K562 (cell line): Measurements from ENCODE around the gene ITPK1. TPM values are rescaled to one million over a fixed set of nuclear protein-coding genes. Genes with fewer than 3 reads are reported as not detected.

Source experiments
- ATAC-seq: fragments of 200-7000 bp; cut with Tn5 transposase; 3 replicates; pipeline ENCODE4 v1.9.1; 2020; ENCODE audit warnings: moderate library complexity
- BruUV-seq: library from RNA; stranded (reverse); fragments of 400-500 nt; replicated peaks from 2 replicates; lab custom pipeline; 2021; lab: Mats Ljungman, UMichigan
- CTCF ChIA-PET: fragments of 300-600 bp; formaldehyde crosslinking; extraction: SDS; loops from one replicate; lab custom pipeline; 2021; ENCODE audit warnings: low intra/inter-chr PET ratio; lab: Yijun Ruan, JAX
- POLR2A ChIA-PET: fragments of 300-600, 350-650 bp; sonication (Branson Sonifier 250); formaldehyde crosslinking; extraction: SDS; loops from one replicate; lab custom pipeline; 2021; ENCODE audit warnings: antibody characterized with exemption, inconsistent platforms; lab: Yijun Ruan, JAX
- DNase-seq, 4 experiments: peaks; one replicate each; pipeline versions ENCODE4 v3.0.0 to v3.0.0-alpha.2; 2011 to 2018; ENCODE audit warnings: low spot score in 3 of 4, mixed read lengths in 3 of 4; ENCODE audit errors: extremely low read depth in 1 of 4
- FAIRE-seq: peaks from 2 replicates; lab custom pipeline; 2011; peaks lifted over from hg19 to GRCh38; lab: Jason Lieb, UNC
- H2AFZ ChIP-seq: 2 replicates; pipeline ENCODE4 v1.6.0; 2011; ENCODE audit warnings: low read depth, low read length, control low read depth, inconsistent platforms
- H3K27ac ChIP-seq: fragments of 200-600 bp; 3 replicates; pipeline ENCODE4 v1.8.0; 2011; ENCODE audit warnings: low read depth, mild to moderate bottlenecking, control low read depth, inconsistent platforms, low read length, moderate library complexity, mixed read lengths; ENCODE audit errors: extremely low read depth
- H3K27me3 ChIP-seq, 2 experiments: fragments of 300-600 bp in 1 of 2; 2 replicates in 1 of 2; 3 replicates in 1 of 2; pipeline versions ENCODE4 v1.6.0 to v1.8.0; 2011; ENCODE audit warnings: inconsistent platforms in 2 of 2, low read length in 2 of 2, mild to moderate bottlenecking in 1 of 2, mixed read lengths in 1 of 2, moderate library complexity in 1 of 2; ENCODE audit not compliant: control insufficient read depth in 2 of 2, insufficient read depth in 2 of 2
- H3K36me3 ChIP-seq: fragments of 300-600 bp; 3 replicates; pipeline ENCODE4 v1.8.0; 2011; ENCODE audit warnings: mild to moderate bottlenecking, low read length, inconsistent platforms; ENCODE audit not compliant: control insufficient read depth, insufficient read depth
- H3K4me1 ChIP-seq, 2 experiments: fragments of 200-600 bp in 1 of 2; replicated peaks in 1 of 2; 2 replicates in 1 of 2; 3 replicates in 1 of 2; pipeline versions ENCODE4 v1.5.1 to v1.8.0; 2011; ENCODE audit warnings: inconsistent platforms in 2 of 2, low read length in 2 of 2, mild to moderate bottlenecking in 1 of 2, mixed read lengths in 1 of 2, moderate library complexity in 1 of 2; ENCODE audit not compliant: control insufficient read depth in 2 of 2, insufficient read depth in 2 of 2
- H3K4me2 ChIP-seq: 2 replicates; pipeline ENCODE4 v1.6.1; 2011; ENCODE audit warnings: low read length, control low read depth, inconsistent platforms, mixed read lengths; ENCODE audit not compliant: insufficient read depth
- H3K4me3 ChIP-seq: fragments of 200-600 bp; sonication (generic), shearing (Covaris generic); 2 replicates; pipeline ENCODE4 v1.5.1; 2016; ENCODE audit warnings: control low read depth, inconsistent platforms
- H3K79me2 ChIP-seq: fragments of 200-600 bp; 3 replicates; pipeline ENCODE4 v1.8.0; 2011; ENCODE audit warnings: low read length, inconsistent platforms; ENCODE audit not compliant: control insufficient read depth, insufficient read depth
- H3K9ac ChIP-seq, 2 experiments: 2 replicates each; pipeline versions ENCODE4 v1.6.0 to v1.6.1; 2011; ENCODE audit warnings: low read depth in 2 of 2, low read length in 2 of 2, control low read depth in 1 of 2, inconsistent platforms in 1 of 2, mild to moderate bottlenecking in 1 of 2, mixed read lengths in 1 of 2; ENCODE audit not compliant: insufficient read depth in 1 of 2
- H3K9me1 ChIP-seq: one replicate; pipeline ENCODE4 v1.6.0; 2011; ENCODE audit warnings: inconsistent platforms, mild to moderate bottlenecking, low read length, moderate library complexity; ENCODE audit not compliant: control insufficient read depth, insufficient read depth
- H3K9me3 ChIP-seq: replicated peaks from 2 replicates; pipeline ENCODE4 v1.5.1; 2011; ENCODE audit warnings: low read depth, low read length, inconsistent platforms; ENCODE audit not compliant: control insufficient read depth, insufficient read depth
- H4K20me1 ChIP-seq: replicated peaks from 2 replicates; pipeline ENCODE4 v1.6.1; 2011; ENCODE audit warnings: low read length, inconsistent platforms, mixed read lengths; ENCODE audit not compliant: control insufficient read depth, insufficient read depth
- BHLHE40 ChIP-seq: IDR thresholded peaks from 2 replicates; pipeline ENCODE4 v1.6.1; 2011; ENCODE audit warnings: low read length, improper control_type of control experiment
- CBX8 ChIP-seq: fragments of 200-600 bp; sonication (generic); IDR thresholded peaks from 2 replicates; pipeline ENCODE4 v1.6.1; 2012; ENCODE audit warnings: borderline replicate concordance, mixed run types, low read depth, mild to moderate bottlenecking, moderate library complexity, mixed read lengths, low read length, control low read depth, inconsistent platforms; ENCODE audit not compliant: poor library complexity, severe bottlenecking; ENCODE audit errors: extremely low read depth
- MEF2A ChIP-seq: IDR thresholded peaks from 2 replicates; pipeline ENCODE4 v1.6.1; 2011; ENCODE audit warnings: low read depth, mild to moderate bottlenecking, low read length, moderate library complexity; ENCODE audit not compliant: control insufficient read depth
- NR1H2 ChIP-seq: sonication (generic); formaldehyde crosslinking; IDR thresholded peaks from 2 replicates; pipeline ENCODE4 v1.4.0; 2020; ENCODE audit warnings: mild to moderate bottlenecking, missing genetic modification reagents
- PHF20 ChIP-seq: fragments of 450-650 bp; IDR thresholded peaks from 2 replicates; pipeline ENCODE4 v1.6.1; 2018; ENCODE audit not compliant: partially characterized antibody
- SMARCB1 ChIP-seq: IDR thresholded peaks from 2 replicates; pipeline ENCODE4 v1.6.1; 2011; ENCODE audit warnings: improper control_type of control experiment, low read depth; ENCODE audit not compliant: insufficient read length
- SNRNP70 ChIP-seq: fragments of 200-400 bp; formaldehyde crosslinking; optimal IDR thresholded peaks from 2 replicates; pipeline ENCODE3; 2017; ENCODE audit warnings: low read depth, low read length
- SP1 ChIP-seq: sonication (generic); formaldehyde crosslinking; IDR thresholded peaks from 2 replicates; pipeline ENCODE4 v1.8.1; 2022; ENCODE audit warnings: mild to moderate bottlenecking, missing genetic modification reagents
- TCF15 ChIP-seq: fragments of 250-450 bp; sonication (Bioruptor Pico); IDR thresholded peaks from 2 replicates; pipeline ENCODE4 v1.8.0; 2022; ENCODE audit warnings: moderate library complexity, mild to moderate bottlenecking, inconsistent platforms
- THRAP3 ChIP-seq: fragments of 450-650 bp; IDR thresholded peaks from 2 replicates; pipeline ENCODE4 v1.6.1; 2016; ENCODE audit warnings: mild to moderate bottlenecking, inconsistent platforms, borderline replicate concordance
- ZKSCAN8 ChIP-seq: fragments of 200-800 bp; sonication (Bioruptor generic); IDR thresholded peaks from 2 replicates; pipeline ENCODE4 v1.6.1; 2016; ENCODE audit warnings: missing genetic modification characterization, missing compliant biosample characterization
- ZNF280B ChIP-seq: fragments of 250-450 bp; sonication (Bioruptor Pico); IDR thresholded peaks from 2 replicates; pipeline ENCODE4 v1.5.1; 2021; ENCODE audit warnings: mild to moderate bottlenecking
- WGBS: fragments of 100-300 bp; shearing (Covaris generic); methylation state at CpG from one replicate; pipeline ENCODE4 v1.1.6; 2016; ENCODE audit warnings: low coverage, mixed read lengths; ENCODE audit not compliant: insufficient coverage; ENCODE audit errors: missing lambda C conversion rate; 5-methylcytosine and 5-hydroxymethylcytosine counted together
- in situ Hi-C: fragments of 300-500 bp; cut with MboI; formaldehyde crosslinking; loops from 4 replicates; pipeline ENCODE4 v1.15.0; 2018; ENCODE audit warnings: inconsistent platforms, mixed read lengths
- intact Hi-C: fragments of 100-400 bp; cut with micrococcal nuclease; formaldehyde crosslinking; loops from 2 replicates; pipeline ENCODE4 v1.14.2; 2022
- polyA plus RNA-seq, 8 experiments: library from polyadenylated mRNA; depleted of rRNA in 4 of 8; stranded (reverse) in 5 of 8; unstranded in 3 of 8; fragments of >200 nt; fragmentation: Nextera tagmentation in 2 of 8; fragmentation: Illumina TruSeq in 1 of 8; extraction: Ambion mirVana in 2 of 8; extraction: Trizol in 1 of 8; gene quantifications; 2 replicates each; pipeline versions ENCODE4 v1.2.1 to v1.2.3, GENCODE V29; 2011 to 2014; ENCODE audit warnings: inconsistent platforms in 1 of 8, missing spikeins in 1 of 8
- total RNA-seq, 7 experiments: library from RNA; depleted of rRNA in 6 of 7; stranded (reverse); fragments of >200 nt in 6 of 7; fragmentation: Illumina TruSeq in 2 of 7; extraction: Trizol in 2 of 7; gene quantifications; 2 replicates each; pipeline versions ENCODE4 v1.2.1 to v1.2.3, GENCODE V29; 2011 to 2021; ENCODE audit warnings: low replicate concordance in 1 of 7

The ITPK1 gene
- total and polyA plus RNA-seq, 9 of the 15 experiments (the other 6 are each of a cell fraction or from before 2014, with no cell fraction given), result 1.2 to 39.2 (median 23.0) TPM

GRCh38 chr14:93061380-93062012 is 54.2 kb downstream of the ITPK1 start:
- no peak overlapping the region for H2AFZ ChIP-seq
- no TSS peak for BruUV-seq
- H3K36me3 ChIP-seq, result no peaks in the 10 kb centered on the region
- no peak overlapping the region; the same call in 1 of the 2 replicates for H3K4me2 ChIP-seq
- no peak for TF ChIP-seq TCF15 (CRISPR knock-in tag)
- TF ChIP-seq CBX8, result no peak
- no peak for TF ChIP-seq ZKSCAN8 (CRISPR knock-in tag)
- TF ChIP-seq SNRNP70, result no peak
- no peak for TF ChIP-seq NR1H2 (CRISPR knock-in tag)
- TF ChIP-seq BHLHE40, result no peak
- no peak for TF ChIP-seq SP1 (CRISPR knock-in tag)
- no peak for TF ChIP-seq ZNF280B
- TF ChIP-seq SMARCB1, result no peak
- no peak for TF ChIP-seq MEF2A
- no peak for TF ChIP-seq THRAP3
- no peak for TF ChIP-seq PHF20
- TF ChIP-seq, all 486 proteins: peak for 0
- Histone ChIP-seq H3K9me3 (no peaks in the 10 kb centered on the region), H3K4me3 (no peak overlapping the region), H3K27ac (no peak overlapping the region), H3K9me1 (no peaks in the 10 kb centered on the region), H4K20me1 (0 out of 2 replicates have a peak, but pooled peaks cover 4% of the 10 kb centered on the region), H3K27me3 (no peaks in the 10 kb centered on the region), H3K9ac (no peak overlapping the region), H3K4me1 (peaks cover 11 to 14% of the 10 kb centered on the region in 2 experiments; a peak in 4 of 5 replicates), H3K79me2 (peaks cover 9% of the 10 kb centered on the region; the same call in 2 of the 3 replicates)
- intact Hi-C loops, result no loop called here
- ChIA-PET POLR2A (no interaction called here), CTCF (no interaction called here)
- WGBS, result 28% methylated on average over 4 of the region's 4 CpGs
- no peak for FAIRE-seq
- in situ Hi-C loops, result no loop called here
- ATAC-seq, result no peak
- no peak for DNase-seq
